ENCODE data around the gene ATCAY. TPM values are rescaled to one million over a fixed set of nuclear protein-coding genes. Genes with fewer than 3 reads are reported as not detected.

The ATCAY gene
- total and polyA plus RNA-seq, 2 of the 4 experiments (the other 2 are of a cell fraction): 0.31 to 0.36 TPM

GRCh38 chr19:3959766-3960131 lies 79.3 kb downstream of the ATCAY start:
- POLR2A ChIA-PET (ENCODE audit: unreplicated experiment): no interaction called here
- ATAC-seq (ENCODE audit: low read depth) (no peak), DNase-seq (no peak)
- Histone ChIP-seq H4K91ac (ENCODE audit: insufficient read depth, low read depth, low read length) (no peak overlapping the region), H4K5ac (ENCODE audit: low read depth, low read length) (no peak overlapping the region), H3K18ac (ENCODE audit: low read depth, low read length) (no peak overlapping the region), H3K9ac (ENCODE audit: low read depth, low read length) (no peak overlapping the region), H2AFZ (replicated peaks; ENCODE audit: low read length, poor library complexity) (no peak overlapping the region), H2BK5ac (ENCODE audit: low read depth, low read length, poor library complexity, severe bottlenecking) (no peak overlapping the region), H3K56ac (ENCODE audit: extremely low read depth, insufficient read depth, low read length) (no peak overlapping the region), H3K27me3 (ENCODE audit: control insufficient read depth, insufficient read depth, low read length) (no peaks in the 10 kb centered on the region), H3K36me3 (ENCODE audit: control insufficient read depth, insufficient read depth, low read length) (peaks cover 76% of the 10 kb centered on the region), H4K8ac (ENCODE audit: low read depth in 2 of 2, low read length in 2 of 2) (no peak overlapping the region), H3K4me1 (ENCODE audit: control insufficient read depth, insufficient read depth, low read length) (no peaks in the 10 kb centered on the region), H3K79me1 (ENCODE audit: low read depth in 1 of 2, low read length in 2 of 2) (peaks cover 12 to 81% of the 10 kb centered on the region in 2 experiments), H2BK15ac (ENCODE audit: low read depth, low read length) (no peak overlapping the region), H2AK5ac (ENCODE audit: low read depth, low read length) (no peak overlapping the region), H3K14ac (replicated peaks; ENCODE audit: low read depth, low read length) (no peak overlapping the region), H2BK120ac (ENCODE audit: low read depth, low read length) (no peak overlapping the region), H2AK9ac (replicated peaks; ENCODE audit: low read depth, low read length, poor library complexity) (no peak overlapping the region), H3K4ac (ENCODE audit: low read depth, low read length) (no peak overlapping the region), H3K9me3 (ENCODE audit: control insufficient read depth, insufficient read depth, low read length) (no peaks in the 10 kb centered on the region), H3K9me1 (ENCODE audit: insufficient read depth, low read length) (peaks cover 11% of the 10 kb centered on the region), H2BK20ac (ENCODE audit: low read depth, low read length) (no peak overlapping the region), H3K23ac (ENCODE audit: low read depth, low read length) (no peak overlapping the region), H4K20me1 (ENCODE audit: insufficient read depth, low read length) (peaks cover 95% of the 10 kb centered on the region), H3K4me3 (ENCODE audit: insufficient read depth, low read depth, low read length) (no peak overlapping the region), H3K27ac (ENCODE audit: insufficient read depth, low read length) (no peak overlapping the region), H3K4me2 (ENCODE audit: low read depth, low read length) (no peak overlapping the region)
- TF ChIP-seq RAD21 (IDR thresholded peaks at IDR 0.05; ENCODE audit: low read length) (no peak), MAFK (IDR thresholded peaks at IDR 0.05; ENCODE audit: low read depth, low read length) (no peak), ELK1 (IDR thresholded peaks at IDR 0.05; ENCODE audit: borderline replicate concordance, low read depth, low read length) (no peak), USF2 (IDR thresholded peaks at IDR 0.05; ENCODE audit: low read depth, low read length) (no peak), SMC3 (IDR thresholded peaks at IDR 0.05; ENCODE audit: low read depth, low read length) (no peak), CTCF (conservative IDR thresholded peaks at IDR 0.05; ENCODE audit: low read depth, low read length) (no peak), CEBPB (IDR thresholded peaks at IDR 0.05; ENCODE audit: low read depth, low read length) (no peak), FOS (IDR thresholded peaks at IDR 0.05; ENCODE audit: low read depth, low read length) (no peak), NFE2L2 (IDR thresholded peaks at IDR 0.05; ENCODE audit: low read depth, low read length) (no peak), BHLHE40 (IDR thresholded peaks at IDR 0.05; ENCODE audit: low read depth, low read length) (no peak), MXI1 (IDR thresholded peaks at IDR 0.05; ENCODE audit: borderline replicate concordance, low read depth, low read length) (no peak), CHD1 (IDR thresholded peaks at IDR 0.05; ENCODE audit: low read depth, low read length) (no peak), RFX5 (IDR thresholded peaks at IDR 0.05; ENCODE audit: low read depth, low read length) (no peak), POLR2A (IDR thresholded peaks at IDR 0.05; ENCODE audit: low read depth, low read length) (no peak), MAZ (IDR thresholded peaks at IDR 0.05; ENCODE audit: borderline replicate concordance, low read depth, low read length) (no peak), RCOR1 (IDR thresholded peaks at IDR 0.05; ENCODE audit: insufficient replicate concordance, low read length) (no peak)
- in situ Hi-C loops (cut with MboI; ENCODE audit: low sequenced_read_pairs): no loop called here
- no TSS peak for BruUV-seq (replicated peaks)
- WGBS, 2 experiments (ENCODE audit: extremely low coverage in 2 of 2, insufficient read length in 1 of 2): 100% methylated on average over 1 of the region's 15 CpGs; no CpG with 5 or more reads in 1 of the 2 experiments
- CTCF ChIA-PET: no interaction called here
- dilution Hi-C loops (cut with HindIII; ENCODE audit: low sequenced_read_pairs, unreplicated experiment): no loop called here
- intact Hi-C loops (cut with micrococcal nuclease): no loop called here
